Vagina (tissue), 2 donors: Measurements from ENCODE around the gene GABBR2. TPM values are rescaled to one million over a fixed set of nuclear protein-coding genes. Genes with fewer than 3 reads are reported as not detected.

Source experiments
- DNase-seq, 2 donors: peaks; one replicate each; pipeline ENCODE4 v3.0.0-alpha.2; 2017; ENCODE audit errors: extremely low spot score in 2 of 2
- H3K27ac ChIP-seq: fragments of 200-600 bp; sonication (generic); one replicate; pipeline ENCODE4 v1.5.1; 2019
- H3K27me3 ChIP-seq: fragments of 200-600 bp; sonication (generic); one replicate; pipeline ENCODE4 v1.5.1; 2019
- H3K36me3 ChIP-seq, 2 donors: fragments of 200-600 bp; sonication (generic); one replicate each; pipeline ENCODE4 v1.5.1; 2017 to 2019
- H3K4me1 ChIP-seq: fragments of 200-600 bp; sonication (generic); one replicate; pipeline ENCODE4 v1.5.1; 2019
- H3K4me3 ChIP-seq, 2 donors: fragments of 200-600 bp; sonication (generic); 1 replicate in 1 of 2; 2 replicates in 1 of 2; pipeline ENCODE4 v1.5.1; 2016 to 2019
- H3K9me3 ChIP-seq: fragments of 200-600 bp; sonication (generic); one replicate; pipeline ENCODE4 v1.5.1; 2019
- CTCF ChIP-seq, 3 experiments: fragments of 450-650 bp in 2 of 3; fragments of 200-600 bp in 1 of 3; sonication (generic) in 1 of 3; IDR thresholded peaks; one replicate each; pipeline ENCODE4 v1.5.1; 2017 to 2019; ENCODE audit warnings: antibody characterized with exemption in 3 of 3, mild to moderate bottlenecking in 2 of 3, moderate library complexity in 2 of 3
- POLR2A ChIP-seq, 2 donors: fragments of 450-650 bp; IDR thresholded peaks; one replicate each; pipeline ENCODE4 v1.6.1; 2017; ENCODE audit warnings: antibody characterized with exemption in 2 of 2, mild to moderate bottlenecking in 2 of 2, moderate library complexity in 2 of 2
- POLR2AphosphoS5 ChIP-seq, 2 donors: sonication (generic); formaldehyde crosslinking; IDR thresholded peaks; one replicate each; pipeline ENCODE4 v1.9.0; 2017; ENCODE audit warnings: antibody characterized with exemption in 2 of 2, mild to moderate bottlenecking in 2 of 2, low read depth in 1 of 2; ENCODE audit not compliant: insufficient read depth in 1 of 2
- intact Hi-C: fragments of 100-400 bp; cut with DNase I; formaldehyde crosslinking; loops from one replicate; pipeline ENCODE4 v1.15.1; 2023
- total RNA-seq: library from RNA; depleted of rRNA; stranded (reverse); fragments of >200 nt; gene quantifications from one replicate; pipeline ENCODE4 v1.2.3, GENCODE V29; 2016

Gene GABBR2
- total RNA-seq, 1 donor from 2014 or later, result not detected

GRCh38 chr9:98360176-98360708 lies 348.5 kb downstream of the GABBR2 start:
- no peak for DNase-seq
- H3K36me3 ChIP-seq, result no peaks in the 10 kb centered on the region
- H3K4me1 ChIP-seq, result no peaks in the 10 kb centered on the region
- H3K9me3 ChIP-seq, result no peaks in the 10 kb centered on the region
- H3K4me3 ChIP-seq, result no peak overlapping the region
- H3K27me3 ChIP-seq, result no peaks in the 10 kb centered on the region
- H3K27ac ChIP-seq, result no peak overlapping the region
- TF ChIP-seq CTCF (IDR thresholded peaks at IDR 0.05) (no peak), POLR2AphosphoS5 (IDR thresholded peaks at IDR 0.05; ENCODE audit: insufficient read depth in 1 of 2, low read depth in 1 of 2) (no peak), POLR2A (IDR thresholded peaks at IDR 0.05) (no peak)
- intact Hi-C loops, result no loop called here

DNA sequence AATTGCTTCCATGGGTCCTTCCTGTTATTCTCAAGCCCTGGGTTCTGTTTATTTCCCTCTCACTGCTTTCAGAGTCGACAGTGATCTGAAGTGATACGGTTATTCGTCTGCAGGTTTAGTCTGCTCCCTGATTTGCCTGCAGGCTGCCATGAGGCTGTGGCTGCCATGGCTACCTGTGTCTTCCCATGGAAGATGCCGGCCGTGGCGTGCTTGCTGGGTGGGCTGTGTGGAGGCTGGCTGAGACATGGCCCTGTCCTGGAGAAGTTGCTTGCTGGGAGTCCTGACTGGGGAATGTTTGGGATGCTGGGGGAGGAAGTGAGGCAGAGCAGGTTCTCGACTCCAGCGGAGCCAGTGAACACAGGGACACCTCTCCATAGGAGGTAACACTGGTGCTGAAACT lies 349.2 kb downstream of the GABBR2 start:
- no peak overlapping the region for H3K4me3 ChIP-seq
- TF ChIP-seq CTCF (IDR thresholded peaks at IDR 0.05), result no peak
- TF ChIP-seq POLR2AphosphoS5 (IDR thresholded peaks at IDR 0.05; ENCODE audit: insufficient read depth in 1 of 2, low read depth in 1 of 2), result no peak
- no peak for TF ChIP-seq POLR2A (IDR thresholded peaks at IDR 0.05)
- no peak overlapping the region for H3K27ac ChIP-seq
- H3K4me1 ChIP-seq, result no peaks in the 10 kb centered on the region
- H3K9me3 ChIP-seq, result no peaks in the 10 kb centered on the region
- intact Hi-C loops, result no loop called here
- DNase-seq, result no peak
- no peaks in the 10 kb centered on the region for H3K27me3 ChIP-seq
- H3K36me3 ChIP-seq, result no peaks in the 10 kb centered on the region

DNA sequence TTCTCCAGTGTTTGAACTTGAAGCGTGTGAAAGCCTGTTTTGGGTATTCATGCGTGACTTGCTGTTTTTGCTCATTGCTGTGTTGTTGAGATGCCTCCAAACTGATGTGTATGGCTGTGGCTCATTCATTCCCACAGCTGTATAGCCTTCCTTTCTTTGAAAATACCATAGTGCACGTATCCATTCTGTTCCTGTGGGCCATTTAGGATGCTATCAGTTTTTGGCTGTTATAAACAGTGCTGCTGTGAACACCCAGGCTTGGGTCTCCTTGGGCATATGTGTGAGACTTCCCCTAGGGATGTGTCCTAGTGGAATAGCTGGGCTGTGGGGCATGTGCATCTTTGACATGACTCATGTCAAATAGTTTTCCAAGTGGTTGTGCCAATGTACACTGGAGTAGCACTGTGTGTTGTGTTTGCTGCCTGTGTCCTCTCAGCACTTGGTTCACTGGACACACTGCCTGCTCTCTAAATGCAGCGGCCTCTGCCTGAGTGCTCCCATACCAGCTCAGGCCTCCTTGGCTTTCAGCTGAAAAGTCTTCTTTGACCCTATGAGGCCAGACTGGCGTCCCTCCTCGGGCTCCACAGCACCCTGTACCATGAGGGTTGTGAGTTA lies 350.7 kb downstream of the GABBR2 start:
- H3K27ac ChIP-seq, result no peak overlapping the region
- no peaks in the 10 kb centered on the region for H3K27me3 ChIP-seq
- no peaks in the 10 kb centered on the region for H3K36me3 ChIP-seq
- intact Hi-C loops, result no loop called here
- TF ChIP-seq CTCF (IDR thresholded peaks at IDR 0.05) (no peak), POLR2AphosphoS5 (IDR thresholded peaks at IDR 0.05; ENCODE audit: insufficient read depth in 1 of 2, low read depth in 1 of 2) (no peak), POLR2A (IDR thresholded peaks at IDR 0.05) (no peak)
- no peaks in the 10 kb centered on the region for H3K4me1 ChIP-seq
- DNase-seq, result no peak
- no peaks in the 10 kb centered on the region for H3K9me3 ChIP-seq
- no peak overlapping the region for H3K4me3 ChIP-seq

DNA sequence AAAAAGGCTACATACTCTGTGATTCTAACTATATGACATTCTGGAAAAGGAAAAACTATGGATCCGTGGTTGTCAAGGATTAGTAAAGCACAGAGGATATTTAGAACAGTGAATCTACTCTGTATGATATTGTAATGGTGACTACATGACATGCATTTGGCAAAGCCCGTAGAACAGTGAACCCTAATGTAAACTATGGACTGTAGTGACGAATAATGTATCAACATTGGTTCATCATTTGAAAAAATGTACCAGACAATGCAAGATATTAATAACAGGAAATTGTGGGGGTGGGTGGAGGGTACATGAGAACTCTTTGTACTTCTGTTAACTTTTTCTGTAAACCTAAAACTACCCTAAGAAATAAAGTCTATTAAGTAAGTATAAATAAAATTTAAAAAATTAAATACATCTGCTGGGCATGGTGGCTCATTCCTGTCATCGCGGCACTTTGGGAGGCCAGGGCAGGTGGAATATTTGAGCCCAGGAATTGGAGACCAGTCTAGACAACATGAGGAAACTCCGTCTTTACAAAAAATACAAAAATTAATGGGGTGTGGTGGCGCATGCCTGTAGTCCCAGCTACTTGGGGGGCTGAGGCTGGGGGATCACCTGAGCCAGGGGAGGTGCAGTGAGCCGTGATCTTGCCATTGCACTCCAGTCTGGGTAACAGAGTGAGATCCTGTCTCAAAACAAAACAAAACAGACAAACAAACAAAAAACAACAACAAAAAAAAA lies 351.6 kb downstream of the GABBR2 start:
- no peak overlapping the region for H3K4me3 ChIP-seq
- H3K4me1 ChIP-seq, result no peaks in the 10 kb centered on the region
- H3K9me3 ChIP-seq, result no peaks in the 10 kb centered on the region
- H3K36me3 ChIP-seq, result no peaks in the 10 kb centered on the region
- DNase-seq, result no peak
- intact Hi-C loops, result no loop called here
- TF ChIP-seq POLR2A (IDR thresholded peaks at IDR 0.05), result no peak
- TF ChIP-seq CTCF (IDR thresholded peaks at IDR 0.05), result no peak
- TF ChIP-seq POLR2AphosphoS5 (IDR thresholded peaks at IDR 0.05; ENCODE audit: insufficient read depth in 1 of 2, low read depth in 1 of 2), result no peak
- H3K27ac ChIP-seq, result no peak overlapping the region
- no peaks in the 10 kb centered on the region for H3K27me3 ChIP-seq

GRCh38 chr9:98356326-98356725 lies 352.4 kb downstream of the GABBR2 start:
- TF ChIP-seq POLR2A (IDR thresholded peaks at IDR 0.05) (no peak), POLR2AphosphoS5 (IDR thresholded peaks at IDR 0.05; ENCODE audit: insufficient read depth in 1 of 2, low read depth in 1 of 2) (no peak), CTCF (IDR thresholded peaks at IDR 0.05) (no peak)
- Histone ChIP-seq H3K36me3 (no peaks in the 10 kb centered on the region), H3K27ac (no peak overlapping the region), H3K4me1 (no peaks in the 10 kb centered on the region), H3K9me3 (no peaks in the 10 kb centered on the region), H3K4me3 (no peak overlapping the region), H3K27me3 (no peaks in the 10 kb centered on the region)
- DNase-seq, result no peak
- intact Hi-C loops, result no loop called here
